DMS79 treated with DMSO at 0.1 percent for 48 hours (cell line): Measurements from ENCODE around the gene WASL.
"Not testable (repeated sequence)": the region's sequence is repeated elsewhere in the genome, so short reads cannot be mapped to it uniquely, and the experiment has no call there.

ENCODE experiments used
- DNase-seq: peaks from one replicate; lab custom pipeline; 2025; lab: John Stamatoyannopoulos, UW

WASL gene

DNA sequence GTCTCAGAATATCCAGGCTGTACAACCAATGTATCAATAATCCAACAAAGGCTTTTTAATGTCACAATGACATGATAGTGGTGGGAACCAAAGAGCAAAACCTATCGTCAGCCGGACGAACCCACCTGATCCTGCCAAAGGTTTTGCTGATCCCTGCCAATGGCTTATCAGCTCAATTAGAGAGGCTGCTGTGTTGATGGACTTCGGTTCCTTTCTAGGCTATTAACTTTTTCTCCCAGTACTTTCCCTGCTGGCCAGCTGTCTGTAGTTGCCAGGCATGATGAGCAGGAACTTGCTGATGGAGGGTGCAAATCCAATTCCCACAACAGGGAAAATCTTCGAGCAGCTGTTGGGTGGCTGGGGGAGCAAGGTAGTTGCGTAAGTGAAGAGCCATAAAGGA is 90.8 kb downstream of the WASL start:
- no peak for DNase-seq

DNA sequence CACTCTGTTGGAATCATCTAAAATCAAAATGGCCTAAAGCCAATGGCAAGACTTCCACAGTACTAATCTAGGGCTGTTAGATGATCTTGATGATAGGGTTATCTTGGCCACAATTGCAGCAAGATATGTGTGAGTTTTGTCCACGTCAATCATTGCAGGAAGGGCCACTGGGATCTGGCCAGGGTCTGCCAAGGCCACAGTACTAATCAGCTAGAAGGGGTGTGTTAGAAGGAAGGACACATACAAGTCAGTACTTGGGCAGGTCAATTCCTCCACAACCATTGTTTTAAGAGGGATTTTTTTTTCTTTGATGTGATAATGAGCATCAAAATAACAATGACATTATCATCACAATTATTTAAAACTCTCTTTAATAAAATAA is 91.5 kb downstream of the WASL start:
- DNase-seq = no peak

DNA sequence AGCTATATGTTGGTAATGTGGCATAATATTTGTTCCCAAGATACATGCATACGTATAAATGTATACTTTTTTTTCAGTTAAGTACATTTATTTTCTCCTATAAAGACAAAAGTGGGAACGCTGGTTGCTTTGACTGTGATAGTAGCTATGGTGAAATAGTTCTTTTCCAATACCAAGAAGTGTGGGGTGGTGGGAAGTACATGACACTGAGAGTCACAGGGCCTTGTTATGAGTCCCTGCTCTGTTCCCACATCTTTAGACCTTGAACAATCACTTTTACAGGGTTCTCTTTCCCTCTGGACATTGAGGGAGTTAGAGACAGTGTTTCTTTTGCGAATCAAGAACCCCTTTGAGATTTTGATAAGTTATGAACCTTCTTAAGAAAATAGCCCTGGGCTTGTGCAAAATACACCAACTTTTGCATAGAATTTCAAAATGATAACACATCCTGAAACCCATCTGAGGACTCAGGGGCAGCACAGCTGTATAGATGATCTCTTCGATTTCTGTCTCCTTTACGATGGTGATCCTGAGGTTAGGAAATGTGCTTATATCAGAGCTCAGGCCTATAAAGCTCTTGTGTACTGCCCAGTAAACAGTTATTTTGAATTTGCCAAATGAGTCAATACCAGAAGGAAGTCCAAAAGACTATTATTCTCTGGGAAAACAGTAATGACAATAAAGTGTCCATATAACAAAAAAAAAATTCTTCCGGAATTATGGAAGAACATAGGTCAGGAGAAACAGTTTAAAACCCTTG is 92.1 kb downstream of the WASL start:
- no peak for DNase-seq

- DNase-seq = no peak
These were observed 93.2 kb downstream of the WASL start, which contains the start of gene LMOD2 for GRCh38 chr7:123655614-123656013. Gene LMOD2 (plus strand): TSS chr7:123655866. CDS start chr7:123655964, 98 bp downstream.

- no peak for DNase-seq
These were observed 95.6 kb downstream of the WASL start for GRCh38 chr7:123653162-123653561.

DNA sequence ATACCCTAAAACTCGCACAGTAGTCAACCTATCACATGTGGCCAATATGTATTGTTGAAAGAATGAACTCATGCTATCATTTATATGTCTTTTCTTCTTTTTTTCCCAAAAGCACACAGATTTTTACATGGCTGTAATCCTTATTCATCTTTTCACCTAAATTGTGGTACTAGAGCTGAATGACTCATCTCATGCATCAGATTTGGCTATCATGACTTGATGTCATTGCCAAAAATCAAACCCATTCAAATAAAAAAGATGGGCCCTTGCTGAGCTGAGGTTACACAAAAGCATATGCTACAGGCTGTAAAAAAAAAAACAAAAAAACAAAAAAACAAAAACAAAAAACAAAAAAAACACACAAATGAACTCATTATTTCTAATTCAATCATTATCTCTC is 96.4 kb downstream of the WASL start:
- no peak for DNase-seq

GRCh38 chr7:123650595-123650994 is 98.2 kb downstream of the WASL start:
- no peak for DNase-seq

- no peak for DNase-seq
These were observed 98.8 kb downstream of the WASL start for GRCh38 chr7:123649964-123650363.

DNA sequence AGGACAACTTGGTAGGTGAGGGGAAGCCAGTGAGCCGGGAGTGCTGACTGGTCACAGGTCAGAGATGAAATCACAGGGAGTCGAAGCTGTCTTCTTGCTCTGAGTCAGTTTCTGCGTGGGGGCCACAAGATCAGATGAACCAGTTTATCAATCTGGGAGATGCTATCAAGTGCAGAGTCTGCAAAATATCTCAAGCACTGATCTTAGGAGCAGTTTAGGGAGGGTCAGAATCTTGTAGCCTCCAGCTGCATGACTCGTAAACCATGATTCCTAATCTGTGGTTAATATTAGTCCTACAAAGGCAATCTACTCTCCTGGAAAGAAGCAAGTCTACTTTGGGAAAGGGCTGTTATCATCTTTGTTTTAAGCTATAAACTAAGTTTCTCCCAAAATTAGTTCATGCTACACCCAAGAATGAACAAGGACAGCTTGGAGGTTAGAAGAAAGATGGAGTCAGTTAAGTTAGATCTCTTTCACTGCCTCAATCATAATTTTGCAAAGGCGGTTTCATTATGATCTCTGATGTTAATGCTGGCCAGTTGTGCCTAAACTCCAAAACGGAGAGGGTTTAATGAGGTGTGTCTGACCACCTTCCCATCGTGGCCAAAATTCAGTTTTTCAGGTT is 101.6 kb downstream of the WASL start:
- no peak for DNase-seq

GRCh38 chr7:123645516-123645915 is 103.3 kb downstream of the WASL start:
- no peak for DNase-seq

- DNase-seq = no peak
These were observed 105.0 kb downstream of the WASL start for GRCh38 chr7:123643495-123644441.

- no peak for DNase-seq
These were observed 106.9 kb downstream of the WASL start for GRCh38 chr7:123641901-123642300.

- no peak for DNase-seq
These were observed 108.2 kb downstream of the WASL start for GRCh38 chr7:123640583-123640982.

DNA sequence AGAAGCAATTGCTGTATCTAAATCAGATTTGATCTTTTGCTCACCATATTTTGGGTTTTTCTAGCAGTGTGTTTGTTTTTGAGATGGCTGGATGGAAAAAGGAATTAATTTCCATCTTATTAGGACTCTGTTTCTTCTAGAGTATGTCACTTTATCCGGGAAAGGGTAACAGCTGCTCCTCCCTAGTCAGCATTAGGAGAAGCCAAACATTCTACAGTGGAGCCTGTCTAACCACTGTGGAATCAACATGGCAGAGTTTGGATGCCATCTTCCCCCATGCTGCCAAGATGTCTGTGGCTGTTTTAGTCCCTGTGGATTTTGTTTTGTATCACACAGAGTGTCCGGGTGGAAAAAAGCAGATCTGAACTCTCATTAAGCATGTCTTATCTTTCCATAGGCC is 109.2 kb downstream of the WASL start:
- no peak for DNase-seq

GRCh38 chr7:123637878-123638277 is 110.9 kb downstream of the WASL start:
- DNase-seq = no peak

- no peak for DNase-seq
These were observed 111.6 kb downstream of the WASL start for GRCh38 chr7:123637203-123637602.

- DNase-seq = no peak
These were observed 113.0 kb downstream of the WASL start for GRCh38 chr7:123635551-123636359.

GRCh38 chr7:123634011-123634573 is 114.7 kb downstream of the WASL start:
- not testable (repeated sequence) for DNase-seq

- DNase-seq = no peak
These were observed 115.2 kb downstream of the WASL start for GRCh38 chr7:123633553-123633952.

GRCh38 chr7:123632808-123633207 is 116.0 kb downstream of the WASL start:
- DNase-seq = no peak
